ENCODE data around the gene BTLA. TPM values are rescaled to one million over a fixed set of nuclear protein-coding genes. Genes with fewer than 3 reads are reported as not detected.
"Not testable (repeated sequence)": the region's sequence is repeated elsewhere in the genome, so short reads cannot be mapped to it uniquely, and the experiment has no call there.

BTLA gene, protein sequence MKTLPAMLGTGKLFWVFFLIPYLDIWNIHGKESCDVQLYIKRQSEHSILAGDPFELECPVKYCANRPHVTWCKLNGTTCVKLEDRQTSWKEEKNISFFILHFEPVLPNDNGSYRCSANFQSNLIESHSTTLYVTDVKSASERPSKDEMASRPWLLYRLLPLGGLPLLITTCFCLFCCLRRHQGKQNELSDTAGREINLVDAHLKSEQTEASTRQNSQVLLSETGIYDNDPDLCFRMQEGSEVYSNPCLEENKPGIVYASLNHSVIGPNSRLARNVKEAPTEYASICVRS
- 85.4 TPM for polyA plus RNA-seq

DNA sequence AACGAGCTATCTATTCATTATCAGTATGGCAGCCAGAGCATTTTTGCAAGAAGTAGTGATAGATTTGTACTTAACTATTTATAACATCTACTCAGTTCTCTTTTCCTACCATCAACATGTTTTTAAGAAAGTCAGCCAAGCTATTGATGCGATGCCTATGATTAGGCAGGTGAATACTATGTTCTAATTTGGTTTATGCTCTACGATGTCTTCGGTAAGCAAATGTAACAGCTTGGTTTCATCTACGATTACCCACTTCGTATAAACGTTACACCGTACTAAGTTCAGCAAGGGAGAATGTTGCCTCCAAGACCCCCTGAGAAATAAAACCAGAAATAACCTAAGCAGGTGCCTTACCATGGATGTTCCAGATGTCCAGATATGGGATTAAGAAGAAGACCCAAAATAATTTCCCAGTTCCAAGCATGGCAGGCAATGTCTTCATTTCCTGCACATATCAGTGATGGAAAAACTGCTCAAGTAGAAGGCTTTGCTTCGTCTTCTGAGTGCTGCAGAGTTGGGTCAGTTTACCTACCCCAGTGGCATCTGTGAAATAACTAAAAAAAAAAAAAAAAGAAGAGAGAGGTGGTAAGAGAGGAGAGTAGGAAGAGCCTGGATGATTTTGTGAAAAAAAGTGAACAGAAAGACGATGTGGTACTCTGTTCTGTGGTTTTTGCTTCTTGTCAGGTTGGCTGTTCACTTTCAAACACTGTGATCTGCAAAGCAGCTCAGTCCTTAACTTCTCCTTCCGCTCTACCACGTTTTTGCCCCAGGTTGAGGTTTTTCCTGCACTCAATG lies at the start of gene BTLA:
BTLA (minus strand) TSS at position 559 of the 798 bp plus-strand sequence; CDS start at position 445, 114 bp downstream.
- Mint-ChIP-seq H3K36me3 (peaks cover 6% of the 10 kb centered on the region), H3K27me3 (no peaks in the 10 kb centered on the region), H3K9me3 (peaks cover 0 to 3% (median 0%) of the 10 kb centered on the region in 3 donors), H3K4me1 (peaks cover 31 to 48% (median 33%) of the 10 kb centered on the region in 3 donors), H3K4me3 (peak within 1 kb of the TSS; percentile 93 to 100 (median 98)), H3K27ac (peak within 1 kb of the TSS; percentile 80 to 95 (median 88))

DNA sequence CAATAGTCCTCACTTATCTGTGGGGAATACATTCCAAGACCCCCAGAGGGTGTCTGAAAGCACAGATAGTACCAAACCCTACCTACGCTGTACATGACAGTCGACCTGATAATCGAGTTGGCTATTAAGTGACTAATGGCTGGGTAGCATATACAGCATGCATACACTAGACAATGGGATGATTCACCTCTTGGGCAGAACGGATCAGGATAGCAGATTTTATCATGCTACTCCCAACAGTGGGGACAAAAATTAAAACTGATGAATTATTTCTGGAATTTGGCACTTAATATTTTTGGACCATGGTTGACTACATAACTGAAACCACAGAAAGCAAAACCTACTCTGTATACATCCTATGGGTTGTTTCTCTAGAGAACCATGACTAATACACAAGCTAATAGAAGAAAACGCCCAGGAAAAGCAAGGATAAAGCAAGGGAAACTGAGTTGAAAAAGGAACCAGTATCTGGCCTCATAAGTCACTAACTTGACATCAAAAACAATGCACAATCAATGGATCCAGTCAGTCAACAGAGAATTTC lies 47.0 kb upstream of the BTLA start:
- Mint-ChIP-seq H3K36me3 (peaks cover 11% of the 10 kb centered on the region), H3K4me3 (no peak overlapping the region), H3K9me3 (no peaks in the 10 kb centered on the region), H3K4me1 (peaks cover 4 to 8% (median 5%) of the 10 kb centered on the region in 3 donors), H3K27ac (no peak overlapping the region), H3K27me3 (no peaks in the 10 kb centered on the region)

DNA sequence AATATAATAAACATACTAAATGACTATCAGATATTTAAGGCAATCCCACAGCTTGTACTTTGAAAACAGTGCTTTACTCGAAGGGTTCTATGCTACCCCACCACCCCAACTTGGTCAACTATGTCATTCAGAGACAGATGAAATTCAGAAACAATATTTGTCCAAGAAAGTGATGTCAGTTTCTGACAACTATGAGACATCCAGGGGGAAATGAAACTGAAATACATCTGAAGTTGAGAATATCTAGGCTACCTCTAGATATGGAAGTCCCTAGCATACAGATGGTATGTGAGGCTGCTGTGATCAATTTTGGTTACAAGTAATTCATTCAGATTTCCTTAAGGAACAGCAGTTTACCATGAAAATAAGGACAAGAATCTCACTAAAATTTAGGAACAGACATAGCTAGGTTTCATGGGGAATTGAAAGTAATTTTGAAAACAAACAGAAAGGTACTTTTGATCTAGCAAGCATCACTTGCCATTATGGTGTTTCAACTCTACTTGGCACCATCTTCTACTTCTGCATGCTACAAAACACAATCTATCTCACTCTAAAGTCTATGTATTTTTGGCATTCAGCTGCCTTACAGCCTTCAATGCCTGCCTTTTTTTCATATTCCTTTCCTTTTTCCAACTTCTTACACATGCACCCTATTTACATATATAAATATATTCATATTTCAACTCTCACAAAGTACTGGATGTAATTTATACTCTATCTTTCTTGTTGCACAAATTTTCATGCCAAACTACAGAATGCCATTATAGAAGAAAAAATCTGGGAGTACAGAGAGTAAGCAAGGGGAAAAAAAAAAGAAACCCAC lies 40.8 kb upstream of the BTLA start:
- no peaks in the 10 kb centered on the region for H3K27me3 Mint-ChIP-seq
- H3K4me1 Mint-ChIP-seq, result peaks cover 16 to 20% (median 19%) of the 10 kb centered on the region in 3 donors
- peak overlapping the region in 3 of 4 donors; percentile 21 to 45 (median 38) for H3K4me3 Mint-ChIP-seq
- H3K36me3 Mint-ChIP-seq, result peaks cover 14% of the 10 kb centered on the region
- peak overlapping the region; percentile 15 to 77 (median 47) for H3K27ac Mint-ChIP-seq
- no peaks in the 10 kb centered on the region for H3K9me3 Mint-ChIP-seq

DNA sequence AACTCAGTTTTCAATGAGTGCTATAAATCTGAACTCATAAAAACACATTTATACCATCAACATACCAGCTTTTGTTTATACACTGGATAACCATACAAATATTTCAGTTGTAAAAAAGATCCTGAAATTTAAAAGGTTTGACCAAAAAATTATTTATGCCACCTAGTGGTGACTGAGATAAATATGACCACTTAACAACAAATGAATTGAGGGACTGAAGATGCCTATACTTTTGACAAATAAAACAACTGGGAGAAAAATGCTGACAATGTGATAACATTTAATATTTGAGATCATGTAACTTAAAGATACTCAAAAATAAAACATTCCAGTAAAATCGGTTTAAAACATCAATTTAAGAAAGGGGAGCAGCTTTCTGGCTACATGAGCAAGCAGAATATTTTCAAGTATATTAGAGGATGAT lies 32.1 kb upstream of the BTLA start:
- no peak overlapping the region for H3K4me3 Mint-ChIP-seq
- no peaks in the 10 kb centered on the region for H3K9me3 Mint-ChIP-seq
- no peaks in the 10 kb centered on the region for H3K36me3 Mint-ChIP-seq
- H3K27me3 Mint-ChIP-seq, result no peaks in the 10 kb centered on the region
- H3K4me1 Mint-ChIP-seq, result peaks cover 0 to 4% (median 0%) of the 10 kb centered on the region in 3 donors
- H3K27ac Mint-ChIP-seq, result no peak overlapping the region

DNA sequence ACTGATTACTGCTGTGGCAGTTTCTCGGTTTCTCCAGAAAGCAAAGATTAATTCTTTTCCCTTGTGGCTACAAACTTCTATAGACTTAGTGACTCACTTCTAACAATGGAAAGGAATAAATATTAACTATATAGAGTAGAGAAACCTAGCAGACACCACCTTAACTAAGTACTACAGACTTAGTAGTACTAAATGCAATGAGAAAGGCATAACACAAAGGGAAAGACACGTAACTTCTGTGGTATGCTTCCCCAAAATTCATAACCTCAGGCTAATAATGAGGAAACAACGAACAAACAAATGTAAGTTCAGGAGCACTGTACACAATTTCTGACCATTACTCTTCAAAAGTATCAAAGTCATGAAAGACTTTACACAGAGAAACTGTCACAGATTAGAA lies 31.3 kb upstream of the BTLA start:
- Mint-ChIP-seq H3K9me3 (no peaks in the 10 kb centered on the region), H3K4me3 (no peak overlapping the region), H3K4me1 (peaks cover 0 to 4% (median 0%) of the 10 kb centered on the region in 3 donors), H3K27ac (peak overlapping the region in 1 of 3 donors; percentile 39), H3K36me3 (no peaks in the 10 kb centered on the region), H3K27me3 (no peaks in the 10 kb centered on the region)

DNA sequence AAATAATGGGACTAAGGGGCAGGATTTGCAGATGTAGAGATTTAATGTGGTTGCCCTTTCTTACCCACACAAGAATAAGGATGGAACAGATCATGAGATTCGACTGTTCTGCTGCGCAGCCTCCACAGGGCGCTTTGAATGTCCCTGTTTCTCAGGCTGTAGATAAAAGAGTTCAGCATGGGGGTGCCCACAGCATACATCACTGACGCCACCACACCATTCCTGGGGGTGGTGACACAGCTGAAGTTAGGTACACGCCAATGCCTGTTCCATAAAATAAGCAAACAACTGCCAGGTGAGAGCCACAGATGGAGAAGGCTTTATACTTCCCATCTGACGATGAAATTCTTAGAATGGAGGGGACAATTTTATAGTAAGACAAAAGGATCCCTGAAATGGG lies 24.9 kb upstream of the BTLA start:
- not testable (repeated sequence) for H3K4me3 Mint-ChIP-seq, H3K27me3 Mint-ChIP-seq, H3K36me3 Mint-ChIP-seq, H3K4me1 Mint-ChIP-seq, H3K9me3 Mint-ChIP-seq
- H3K27ac Mint-ChIP-seq, result peak overlapping the region in 1 of 3 donors; percentile 64

DNA sequence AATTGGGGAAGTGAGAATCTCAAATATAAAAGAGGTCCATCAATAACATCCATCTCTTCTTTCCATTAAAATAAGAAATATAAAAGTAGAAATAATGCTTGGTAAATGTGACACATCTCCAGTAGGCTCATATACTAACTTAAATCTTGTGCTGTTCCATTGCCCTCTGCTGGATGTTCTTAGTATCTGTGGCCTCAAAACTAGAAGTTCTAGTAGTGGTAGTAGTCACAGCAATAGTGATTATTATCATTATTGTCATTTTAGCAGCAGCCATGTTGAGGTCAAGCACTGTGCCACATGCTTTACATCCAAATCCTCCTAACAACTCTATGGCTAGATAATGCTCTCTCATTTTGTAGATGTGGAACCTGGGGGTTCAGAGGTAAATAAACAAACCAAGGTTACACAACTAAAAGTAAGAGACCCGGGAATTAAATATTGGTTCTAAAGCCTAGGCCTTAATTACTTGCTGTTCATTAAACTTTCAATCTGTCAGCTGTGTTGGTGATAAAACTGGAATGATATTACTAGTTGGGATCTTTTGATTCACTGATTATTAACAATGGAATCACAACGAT lies 20.2 kb upstream of the BTLA start:
- H3K4me1 Mint-ChIP-seq, result peaks cover 14 to 37% (median 24%) of the 10 kb centered on the region in 3 donors
- H3K9me3 Mint-ChIP-seq, result peaks cover 0 to 4% (median 0%) of the 10 kb centered on the region in 3 donors

DNA sequence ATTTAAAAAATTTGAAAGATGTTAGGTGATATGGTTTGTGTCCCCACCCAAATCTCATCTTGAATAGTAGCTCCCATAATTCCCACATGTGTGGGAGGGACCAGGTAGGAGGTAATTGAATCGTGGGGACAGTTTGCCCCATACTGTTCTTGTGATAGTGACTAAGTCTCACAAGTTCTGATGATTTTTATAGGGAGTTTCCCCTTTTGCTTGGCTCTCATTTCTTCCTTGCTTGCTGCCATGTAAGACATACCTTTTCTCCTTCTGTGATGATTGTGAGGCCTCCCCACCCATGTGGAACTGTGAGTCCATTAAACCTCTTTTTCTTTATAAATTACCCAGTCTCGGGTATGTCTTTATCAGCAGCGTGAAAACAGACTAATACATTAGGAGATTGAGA lies 19.7 kb upstream of the BTLA start:
- H3K4me1 Mint-ChIP-seq, result peaks cover 15 to 42% (median 28%) of the 10 kb centered on the region in 3 donors
- H3K9me3 Mint-ChIP-seq, H3K36me3 Mint-ChIP-seq, H3K27me3 Mint-ChIP-seq: not testable (repeated sequence)
- H3K4me3 Mint-ChIP-seq, result peak overlapping the region in 2 of 4 donors; percentile 67 to 76
- peak overlapping the region in 1 of 3 donors; percentile 29 for H3K27ac Mint-ChIP-seq

More for the DNA sequence above, 20.2 kb upstream of the BTLA start:
- H3K27ac Mint-ChIP-seq, result peak overlapping the region in 1 of 3 donors; percentile 29
- H3K4me3 Mint-ChIP-seq, result peak overlapping the region in 1 of 4 donors; percentile 67
- H3K36me3 Mint-ChIP-seq, result peaks cover 3% of the 10 kb centered on the region
- H3K27me3 Mint-ChIP-seq, result no peaks in the 10 kb centered on the region

DNA sequence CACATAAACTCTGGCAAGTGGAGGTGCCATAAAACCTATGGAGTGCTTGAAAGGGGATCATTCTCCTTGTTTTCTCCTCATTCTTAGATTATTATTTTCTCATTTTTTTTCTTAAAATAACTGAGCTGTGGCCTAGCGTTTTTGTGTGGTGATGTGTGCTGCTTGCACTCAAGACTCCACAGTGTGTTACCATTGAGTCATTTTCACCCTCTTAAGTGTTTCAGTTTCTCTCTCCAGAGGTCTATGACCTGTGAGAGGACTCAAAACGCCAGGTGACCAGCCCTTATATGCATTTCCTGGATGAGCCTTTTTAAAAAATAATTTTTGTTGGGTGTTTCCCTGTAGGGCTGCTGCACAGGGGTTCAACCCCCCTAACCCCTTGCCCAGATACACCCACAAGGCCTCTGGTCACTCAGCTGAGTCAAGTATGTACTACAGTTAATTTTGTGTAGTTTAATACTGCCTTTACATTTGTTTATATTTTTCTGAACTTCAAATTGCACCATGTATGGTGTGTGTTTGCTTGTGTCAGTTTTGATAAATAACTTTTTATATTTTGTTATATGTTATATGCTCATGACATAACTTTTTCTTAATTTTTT lies 15.4 kb upstream of the BTLA start:
- Mint-ChIP-seq H3K9me3 (peaks cover 0 to 4% (median 0%) of the 10 kb centered on the region in 3 donors), H3K27me3 (no peaks in the 10 kb centered on the region), H3K4me3 (peak overlapping the region in 2 of 4 donors; percentile 82 to 83), H3K27ac (peak overlapping the region in 1 of 3 donors; percentile 6), H3K4me1 (peaks cover 18 to 50% (median 33%) of the 10 kb centered on the region in 3 donors), H3K36me3 (peaks cover 2% of the 10 kb centered on the region)

DNA sequence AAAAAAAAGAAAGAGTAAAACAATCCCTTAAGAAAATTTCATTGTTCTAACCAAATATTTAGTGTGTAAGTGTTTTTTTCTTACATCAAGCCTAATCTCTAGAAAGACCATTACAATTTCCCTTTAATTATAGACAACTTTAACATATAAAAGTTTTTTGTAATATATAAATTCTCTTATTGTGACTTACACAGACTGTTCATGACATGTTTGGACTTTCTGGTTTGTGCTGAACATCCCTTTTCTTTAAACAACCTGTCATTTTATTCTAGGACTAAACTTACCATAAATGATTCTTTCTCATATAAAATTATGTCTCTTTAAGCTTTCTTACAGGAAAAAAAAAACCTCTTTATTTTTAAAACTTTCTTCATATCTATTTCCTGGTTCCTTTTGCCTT lies 13.0 kb upstream of the BTLA start:
- Mint-ChIP-seq H3K9me3 (peaks cover 0 to under 1% (median 0%) of the 10 kb centered on the region in 3 donors), H3K27me3 (no peaks in the 10 kb centered on the region), H3K4me3 (no peak overlapping the region), H3K4me1 (peaks cover 32 to 52% (median 39%) of the 10 kb centered on the region in 3 donors), H3K36me3 (peaks cover 7% of the 10 kb centered on the region), H3K27ac (no peak overlapping the region)

DNA sequence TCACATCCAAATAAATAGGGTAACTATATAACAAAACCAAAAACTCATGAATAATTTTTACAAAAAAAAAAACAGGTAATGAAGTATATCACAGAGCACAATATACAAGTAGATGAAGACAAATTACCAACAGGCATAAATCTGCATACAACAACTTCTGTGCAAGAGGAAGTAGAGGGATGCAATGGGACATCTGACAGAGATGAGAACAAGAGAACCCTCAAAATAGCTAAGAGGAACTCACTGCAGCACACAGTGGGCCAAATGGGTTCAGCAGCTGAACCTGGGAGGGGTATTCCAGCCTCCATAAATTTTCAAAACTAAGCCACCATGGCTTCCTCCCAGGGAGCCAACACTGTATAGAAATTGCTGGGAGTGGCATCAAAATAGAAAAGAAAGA lies 9.6 kb upstream of the BTLA start:
- Mint-ChIP-seq H3K27ac (peak overlapping the region; percentile 31 to 90 (median 65)), H3K4me1 (peaks cover 51 to 56% (median 55%) of the 10 kb centered on the region in 3 donors), H3K36me3 (peaks cover 7% of the 10 kb centered on the region), H3K9me3 (no peaks in the 10 kb centered on the region), H3K4me3 (peak overlapping the region in 3 of 4 donors; percentile 39 to 85 (median 83)), H3K27me3 (no peaks in the 10 kb centered on the region)

DNA sequence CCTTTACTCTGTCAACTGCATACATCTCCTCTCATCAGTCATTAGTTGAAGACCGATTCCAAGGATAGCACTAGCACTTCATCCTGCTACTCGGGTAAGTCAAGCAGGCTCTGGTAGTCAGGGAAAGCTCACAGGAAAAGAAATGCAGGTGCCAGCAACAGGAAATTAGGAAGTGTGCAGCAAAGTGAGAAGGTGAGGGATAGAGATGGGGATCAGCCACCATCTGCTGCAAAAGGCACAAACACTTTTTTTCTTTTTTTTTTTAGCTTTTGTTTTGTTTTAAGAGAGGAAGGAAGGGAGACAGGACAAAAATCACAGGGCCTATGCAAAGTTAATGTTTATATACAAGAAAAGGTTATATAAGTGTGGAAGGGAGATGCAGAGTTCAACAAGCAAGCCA lies 9.0 kb upstream of the BTLA start:
- Mint-ChIP-seq H3K36me3 (peaks cover 7% of the 10 kb centered on the region), H3K4me1 (peaks cover 51 to 59% (median 58%) of the 10 kb centered on the region in 3 donors), H3K4me3 (peak overlapping the region in 3 of 4 donors; percentile 39 to 85 (median 77)), H3K27me3 (no peaks in the 10 kb centered on the region), H3K9me3 (no peaks in the 10 kb centered on the region), H3K27ac (no peak overlapping the region)

DNA sequence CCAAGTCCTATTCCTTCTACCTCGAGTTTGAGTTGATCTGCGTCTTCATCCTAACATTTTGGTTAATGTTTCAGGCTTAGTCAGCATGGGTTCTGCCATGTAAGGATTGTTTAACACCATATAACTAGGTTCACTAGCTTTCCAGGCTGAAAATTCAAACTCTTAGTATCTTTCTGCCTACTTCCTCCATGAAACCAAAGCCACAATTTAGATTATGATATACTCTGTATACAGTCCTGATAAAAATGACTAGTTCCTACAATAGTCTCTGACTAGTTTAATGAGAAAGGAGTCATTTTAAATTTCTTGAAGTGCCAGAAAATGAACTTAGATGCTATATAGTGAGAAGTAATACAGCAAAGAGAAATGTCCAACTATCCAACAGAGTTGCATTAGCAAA lies 6.6 kb upstream of the BTLA start:
- H3K9me3 Mint-ChIP-seq, result no peaks in the 10 kb centered on the region
- H3K27ac Mint-ChIP-seq, result peak overlapping the region in 2 of 3 donors; percentile 2 to 5
- no peaks in the 10 kb centered on the region for H3K27me3 Mint-ChIP-seq
- H3K4me1 Mint-ChIP-seq, result peaks cover 47 to 67% (median 58%) of the 10 kb centered on the region in 3 donors
- H3K36me3 Mint-ChIP-seq, result peaks cover 5% of the 10 kb centered on the region
- peak overlapping the region in 2 of 4 donors; percentile 55 for H3K4me3 Mint-ChIP-seq

All from IgD-negative memory B cell (primary cell).